HepG2 (cell line): ENCODE results near the gene BRINP1. TPM values are rescaled to one million over a fixed set of nuclear protein-coding genes. Genes with fewer than 3 reads are reported as not detected.

Experiments used
- ATAC-seq: fragments of 200-7000 bp; cut with Tn5 transposase; 3 replicates; pipeline ENCODE4 v1.9.1; 2020; ENCODE audit warnings: mild to moderate bottlenecking, moderate library complexity
- BruUV-seq: library from RNA; stranded (reverse); fragments of 400-500 nt; replicated peaks from 2 replicates; lab custom pipeline; 2021; lab: Mats Ljungman, UMichigan
- CTCF ChIA-PET: fragments of 300-600 bp; formaldehyde crosslinking; extraction: SDS; loops from one replicate; lab custom pipeline; 2021; ENCODE audit warnings: low total read pairs, inconsistent platforms, low intra/inter-chr PET ratio; lab: Yijun Ruan, JAX
- POLR2A ChIA-PET: fragments of 350-600 bp; sonication (Branson Sonifier 250); formaldehyde crosslinking; loops from one replicate; lab custom pipeline; 2020; ENCODE audit warnings: antibody characterized with exemption, inconsistent platforms; lab: Yijun Ruan, JAX
- DNase-seq: peaks from one replicate; pipeline ENCODE4 v3.0.0-alpha.2; 2015; ENCODE audit warnings: low spot score
- FAIRE-seq: peaks from 3 replicates; lab custom pipeline; 2011; peaks lifted over from hg19 to GRCh38; lab: Jason Lieb, UNC
- H2AFZ ChIP-seq: one replicate; pipeline ENCODE4 v1.6.1; 2011; ENCODE audit warnings: low read length, inconsistent platforms
- H3K27ac ChIP-seq: fragments of 300-600 bp; 3 replicates; pipeline ENCODE4 v1.8.0; 2011; ENCODE audit warnings: mixed run types, mild to moderate bottlenecking, mixed read lengths, low read length, inconsistent platforms; ENCODE audit not compliant: insufficient read depth; ENCODE audit errors: extremely low read length
- H3K27me3 ChIP-seq, 2 experiments: fragments of 200-600 bp in 1 of 2; 2 replicates in 1 of 2; 3 replicates in 1 of 2; pipeline versions ENCODE4 v1.6.0 to v1.8.0; 2011; ENCODE audit warnings: low read length in 2 of 2, mild to moderate bottlenecking in 2 of 2, moderate library complexity in 2 of 2, inconsistent platforms in 1 of 2; ENCODE audit not compliant: insufficient read depth in 2 of 2, control insufficient read depth in 1 of 2
- H3K36me3 ChIP-seq, 2 experiments: fragments of 200-600 bp in 1 of 2; replicated peaks in 1 of 2; 2 replicates in 1 of 2; 3 replicates in 1 of 2; pipeline versions ENCODE4 v1.5.1 to v1.8.0; 2011; ENCODE audit warnings: low read length in 2 of 2, inconsistent platforms in 1 of 2; ENCODE audit not compliant: insufficient read depth in 2 of 2, control insufficient read depth in 1 of 2
- H3K4me1 ChIP-seq: 2 replicates; pipeline ENCODE4 v1.5.1; 2012; ENCODE audit warnings: low read length, inconsistent platforms; ENCODE audit not compliant: insufficient read depth
- H3K4me2 ChIP-seq: 2 replicates; pipeline ENCODE4 v1.6.0; 2011; ENCODE audit warnings: low read depth, low read length, inconsistent platforms
- H3K4me3 ChIP-seq, 3 experiments: fragments of 200-600 bp in 1 of 3; sonication (generic), shearing (Covaris generic) in 1 of 3; replicated peaks in 1 of 3; 2 replicates each; pipeline ENCODE4 v1.5.1; 2011 to 2016; ENCODE audit warnings: low read length in 3 of 3, inconsistent platforms in 2 of 3, low read depth in 2 of 3, mild to moderate bottlenecking in 2 of 3, control low read depth in 1 of 3, mixed read lengths in 1 of 3; ENCODE audit not compliant: insufficient read depth in 1 of 3
- H3K79me2 ChIP-seq: one replicate; pipeline ENCODE4 v1.6.1; 2011; ENCODE audit warnings: low read length, inconsistent platforms; ENCODE audit not compliant: insufficient read depth
- H3K9ac ChIP-seq: 2 replicates; pipeline ENCODE4 v1.6.0; 2011; ENCODE audit warnings: mild to moderate bottlenecking, low read depth, low read length, inconsistent platforms; ENCODE audit not compliant: insufficient read depth
- H3K9me3 ChIP-seq: 2 replicates; pipeline ENCODE4 v1.5.1; 2012; ENCODE audit warnings: mild to moderate bottlenecking, low read length
- H4K20me1 ChIP-seq: 2 replicates; pipeline ENCODE4 v1.6.0; 2011; ENCODE audit warnings: inconsistent platforms, mild to moderate bottlenecking, low read length, moderate library complexity; ENCODE audit not compliant: insufficient read depth
- EZH2 ChIP-seq: conservative IDR thresholded peaks from 2 replicates; pipeline ENCODE4 v1.6.1; 2012; ENCODE audit warnings: mild to moderate bottlenecking, low read depth, low read length, moderate library complexity
- HCFC1 ChIP-seq: fragments of 150-350 bp; IDR thresholded peaks from 2 replicates; pipeline ENCODE4 v1.6.1; 2014; ENCODE audit warnings: low read depth, low read length
- MAFK ChIP-seq, 2 experiments: IDR thresholded peaks in 1 of 2; conservative IDR thresholded peaks in 1 of 2; 2 replicates each; pipeline ENCODE4 v1.6.1; 2011; ENCODE audit warnings: improper control_type of control experiment in 2 of 2, low read length in 2 of 2
- NRL ChIP-seq: sonication (generic); formaldehyde crosslinking; IDR thresholded peaks from 2 replicates; pipeline ENCODE4 v1.5.0; 2020; ENCODE audit warnings: missing genetic modification reagents, mild to moderate bottlenecking, moderate library complexity, borderline replicate concordance
- PAWR ChIP-seq: sonication (generic); formaldehyde crosslinking; IDR thresholded peaks from 2 replicates; pipeline ENCODE4 v1.4.0; 2020; ENCODE audit warnings: missing genetic modification reagents, mild to moderate bottlenecking, borderline replicate concordance
- PHF20 ChIP-seq: sonication (generic); formaldehyde crosslinking; IDR thresholded peaks from 2 replicates; pipeline ENCODE4 v1.5.0; 2020; ENCODE audit warnings: mild to moderate bottlenecking, missing genetic modification reagents
- XRCC5 ChIP-seq: fragments of 200-400 bp; formaldehyde crosslinking; optimal IDR thresholded peaks from 2 replicates; pipeline ENCODE3; 2017; ENCODE audit warnings: mild to moderate bottlenecking, low read length
- ZFAT ChIP-seq: sonication (generic); formaldehyde crosslinking; conservative IDR thresholded peaks from 2 replicates; pipeline ENCODE4 v1.8.1; 2023; ENCODE audit warnings: missing genetic modification reagents, inconsistent platforms
- ZNF292 ChIP-seq: sonication (generic); formaldehyde crosslinking; IDR thresholded peaks from 2 replicates; pipeline ENCODE4 v1.8.1; 2022; ENCODE audit warnings: mild to moderate bottlenecking, low read depth, missing genetic modification reagents, borderline replicate concordance
- in situ Hi-C: cut with HindIII; loops from 2 replicates; pipeline ENCODE4 v1.10.0; 2017; ENCODE audit warnings: low pct_unique_long_range_greater_than_20kb; ENCODE audit not compliant: extremely low pct_ligation_motif_present
- intact Hi-C: fragments of 100-400 bp; cut with micrococcal nuclease; formaldehyde crosslinking; loops from one replicate; pipeline ENCODE4 v1.10.0; 2022; ENCODE audit not compliant: unreplicated experiment
- polyA plus RNA-seq, 8 experiments: library from polyadenylated mRNA; depleted of rRNA in 3 of 8; stranded (reverse) in 7 of 8; unstranded in 1 of 8; fragments of >200 nt; fragmentation: Illumina TruSeq in 4 of 8; extraction: Trizol in 4 of 8; gene quantifications; 2 replicates each; pipeline versions ENCODE4 v1.2.1 to v1.2.3, GENCODE V29; 2011 to 2016; ENCODE audit warnings: low read depth in 4 of 8, missing spikeins in 1 of 8, mixed read lengths in 1 of 8; ENCODE audit not compliant: insufficient read depth in 1 of 8
- total RNA-seq, 5 experiments: library from RNA; depleted of rRNA; stranded (reverse); fragments of >200 nt; fragmentation: Illumina TruSeq; extraction: Trizol; gene quantifications; 2 replicates each; pipeline ENCODE4 v1.2.3, GENCODE V29; 2016; ENCODE audit warnings: low read depth in 1 of 5
- TF ChIP-seq, protein P1 (sequence below): sonication (generic); formaldehyde crosslinking; IDR thresholded peaks from 2 replicates; pipeline ENCODE4 v1.4.0; 2020; ENCODE audit warnings: missing genetic modification reagents

The BRINP1 gene
- total and polyA plus RNA-seq, 2 of the 13 experiments (the other 11 are each of a cell fraction or from before 2014, with no cell fraction given): not detected

DNA sequence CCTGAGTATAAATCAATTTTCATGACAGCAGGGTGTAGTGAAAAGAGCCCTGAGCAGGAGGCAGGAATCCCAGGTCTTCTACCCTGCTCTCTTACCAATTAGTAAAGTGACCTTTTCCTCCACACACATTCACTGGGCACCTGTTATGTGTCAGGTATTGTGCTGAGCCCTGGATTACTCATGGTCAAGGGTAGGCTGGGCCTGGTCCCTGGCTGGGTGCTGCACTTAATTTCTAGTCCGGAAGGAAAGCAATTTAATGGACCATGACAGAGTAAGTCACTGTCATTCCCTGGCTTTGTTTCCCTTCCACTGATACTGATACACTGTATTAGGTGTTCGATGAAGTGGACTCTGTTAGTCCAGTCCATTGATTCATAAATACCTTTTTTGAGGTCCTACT lies 29.1 kb upstream of the BRINP1 start (continued):
- no peak for TF ChIP-seq PHF20 (CRISPR knock-in tag)
- TF ChIP-seq EZH2: no peak
- no peak for TF ChIP-seq MAFK (conservative IDR thresholded peaks at IDR 0.05 in 1 of 2, IDR thresholded peaks at IDR 0.05 in 1 of 2; ENCODE audit: low read length in 2 of 2)
- TF ChIP-seq PAWR (CRISPR knock-in tag): no peak
- TF ChIP-seq, protein P1, sequence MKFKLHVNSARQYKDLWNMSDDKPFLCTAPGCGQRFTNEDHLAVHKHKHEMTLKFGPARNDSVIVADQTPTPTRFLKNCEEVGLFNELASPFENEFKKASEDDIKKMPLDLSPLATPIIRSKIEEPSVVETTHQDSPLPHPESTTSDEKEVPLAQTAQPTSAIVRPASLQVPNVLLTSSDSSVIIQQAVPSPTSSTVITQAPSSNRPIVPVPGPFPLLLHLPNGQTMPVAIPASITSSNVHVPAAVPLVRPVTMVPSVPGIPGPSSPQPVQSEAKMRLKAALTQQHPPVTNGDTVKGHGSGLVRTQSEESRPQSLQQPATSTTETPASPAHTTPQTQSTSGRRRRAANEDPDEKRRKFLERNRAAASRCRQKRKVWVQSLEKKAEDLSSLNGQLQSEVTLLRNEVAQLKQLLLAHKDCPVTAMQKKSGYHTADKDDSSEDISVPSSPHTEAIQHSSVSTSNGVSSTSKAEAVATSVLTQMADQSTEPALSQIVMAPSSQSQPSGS (CRISPR knock-in tag): no peak
- TF ChIP-seq ZNF292 (CRISPR knock-in tag): no peak
- TF ChIP-seq HCFC1: no peak
- no peak for TF ChIP-seq XRCC5

DNA sequence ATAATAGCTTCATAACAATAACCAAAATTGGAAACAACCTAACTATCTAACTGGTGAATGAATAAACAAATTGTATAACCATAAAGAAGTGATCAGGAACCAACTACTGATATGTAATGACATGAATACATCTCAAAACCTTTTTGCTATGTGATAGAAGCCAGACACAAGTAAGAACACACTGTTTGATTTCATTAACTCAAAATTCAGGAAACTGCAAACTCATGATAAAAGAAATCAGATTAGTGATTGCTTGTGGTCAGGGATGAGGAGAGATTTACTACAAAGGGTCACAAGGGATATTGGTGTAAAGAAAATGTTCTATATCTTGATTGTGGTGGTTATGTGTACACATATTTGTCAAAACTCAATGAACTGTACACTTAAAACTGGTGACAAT lies 22.6 kb upstream of the BRINP1 start:
- Histone ChIP-seq H3K4me1 (no peaks in the 10 kb centered on the region), H3K9me3 (no peaks in the 10 kb centered on the region), H3K36me3 (no peaks in the 10 kb centered on the region)
- no peak for TF ChIP-seq ZFAT (CRISPR knock-in tag)
- no peak for TF ChIP-seq NRL (CRISPR knock-in tag)
- TF ChIP-seq, all 625 proteins: peak for 0
- H3K4me3 ChIP-seq: no peak overlapping the region
- no peaks in the 10 kb centered on the region for H3K79me2 ChIP-seq
- H3K4me2 ChIP-seq: no peak overlapping the region
- no peak for DNase-seq
- intact Hi-C loops: no loop called here
- H3K27ac ChIP-seq: no peak overlapping the region
- H3K27me3 ChIP-seq: no peaks in the 10 kb centered on the region
- CTCF ChIA-PET: no interaction called here
- POLR2A ChIA-PET: no interaction called here
- BruUV-seq: no TSS peak
- no peak for FAIRE-seq
- in situ Hi-C loops: no loop called here
- no peaks in the 10 kb centered on the region for H4K20me1 ChIP-seq
- no peak for ATAC-seq
- H3K9ac ChIP-seq: no peak overlapping the region
- H2AFZ ChIP-seq: no peak overlapping the region
